ENCODE data around the gene LCA5. TPM values are rescaled to one million over a fixed set of nuclear protein-coding genes. Genes with fewer than 3 reads are reported as not detected.
A peak's percentile ranks its signal among the peaks of the same experiment; 100 is the strongest.

The LCA5 gene
- total RNA-seq, 1 donor = 5.2 TPM

DNA sequence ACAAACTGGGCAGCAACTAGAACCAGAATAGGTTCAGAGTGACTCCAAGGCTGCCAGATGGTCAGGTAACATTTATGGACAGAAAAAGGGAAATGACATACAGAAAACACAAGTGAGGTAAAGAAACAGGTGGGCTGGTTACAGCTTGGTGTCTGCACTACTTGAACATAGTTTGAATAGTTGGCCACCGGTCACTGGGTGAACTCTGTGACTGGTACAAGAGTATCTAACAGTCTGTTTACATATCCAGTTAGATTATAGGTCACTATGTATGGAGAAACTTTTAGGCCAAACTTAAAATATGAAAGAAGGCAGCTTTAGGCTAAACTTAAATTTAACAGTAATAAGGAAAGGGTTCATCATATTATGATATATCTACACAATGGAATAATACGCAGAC is 32.9 kb downstream of the LCA5 start:
- TF ChIP-seq, protein P1, sequence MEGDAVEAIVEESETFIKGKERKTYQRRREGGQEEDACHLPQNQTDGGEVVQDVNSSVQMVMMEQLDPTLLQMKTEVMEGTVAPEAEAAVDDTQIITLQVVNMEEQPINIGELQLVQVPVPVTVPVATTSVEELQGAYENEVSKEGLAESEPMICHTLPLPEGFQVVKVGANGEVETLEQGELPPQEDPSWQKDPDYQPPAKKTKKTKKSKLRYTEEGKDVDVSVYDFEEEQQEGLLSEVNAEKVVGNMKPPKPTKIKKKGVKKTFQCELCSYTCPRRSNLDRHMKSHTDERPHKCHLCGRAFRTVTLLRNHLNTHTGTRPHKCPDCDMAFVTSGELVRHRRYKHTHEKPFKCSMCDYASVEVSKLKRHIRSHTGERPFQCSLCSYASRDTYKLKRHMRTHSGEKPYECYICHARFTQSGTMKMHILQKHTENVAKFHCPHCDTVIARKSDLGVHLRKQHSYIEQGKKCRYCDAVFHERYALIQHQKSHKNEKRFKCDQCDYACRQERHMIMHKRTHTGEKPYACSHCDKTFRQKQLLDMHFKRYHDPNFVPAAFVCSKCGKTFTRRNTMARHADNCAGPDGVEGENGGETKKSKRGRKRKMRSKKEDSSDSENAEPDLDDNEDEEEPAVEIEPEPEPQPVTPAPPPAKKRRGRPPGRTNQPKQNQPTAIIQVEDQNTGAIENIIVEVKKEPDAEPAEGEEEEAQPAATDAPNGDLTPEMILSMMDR (IDR thresholded peaks at IDR 0.05; ENCODE audit: insufficient read depth, low read depth, low read length) = no peak
- no peak overlapping the region for H3K4me3 ChIP-seq (ENCODE audit: low read depth, low read length)
- DNase-seq (ENCODE audit: low read depth) = no peak

DNA sequence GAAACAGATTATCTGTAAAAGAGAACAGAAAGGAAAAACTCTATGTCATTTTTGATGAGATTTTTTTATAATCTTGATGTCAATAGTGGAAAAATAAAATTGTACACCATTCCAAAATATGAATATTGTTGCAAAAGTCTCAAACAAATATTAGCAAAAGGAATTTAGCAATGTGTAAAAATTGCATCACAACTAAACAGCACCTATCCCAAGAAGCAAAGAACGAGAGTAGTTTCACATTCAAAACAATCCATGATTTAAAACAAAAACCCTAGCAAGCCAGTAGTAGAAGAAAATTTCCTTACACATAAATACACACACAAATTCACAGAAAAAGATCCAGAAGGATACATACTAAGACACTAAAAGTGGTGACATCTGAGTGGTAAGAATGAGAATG is 38.4 kb downstream of the LCA5 start:
- TF ChIP-seq, protein P1 (IDR thresholded peaks at IDR 0.05; ENCODE audit: insufficient read depth, low read depth, low read length) = no peak
- peak; percentile 1 for DNase-seq (ENCODE audit: low read depth)
- no peak overlapping the region for H3K4me3 ChIP-seq (ENCODE audit: low read depth, low read length)

DNA sequence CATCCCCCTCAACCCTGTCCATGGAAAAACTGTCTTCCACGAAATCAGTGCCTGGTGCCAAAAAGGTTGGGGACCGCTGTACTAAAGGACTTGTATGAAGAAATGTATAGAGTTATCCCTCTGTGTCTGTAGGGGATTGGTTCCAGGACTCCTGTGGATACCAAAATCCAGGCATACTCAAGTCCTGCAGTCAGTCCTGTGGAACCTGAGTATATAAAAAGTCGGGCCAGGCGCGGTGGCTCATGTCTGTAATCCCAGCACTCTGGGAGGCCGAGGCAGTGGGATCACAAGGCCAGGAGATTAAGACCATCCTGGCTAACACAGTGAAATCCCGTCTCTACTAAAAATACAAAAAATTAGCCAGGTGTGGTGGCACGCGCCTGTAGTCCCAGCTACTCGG is 42.0 kb downstream of the LCA5 start:
- H3K4me3 ChIP-seq (ENCODE audit: low read depth, low read length) = no peak overlapping the region
- TF ChIP-seq, protein P1 (IDR thresholded peaks at IDR 0.05; ENCODE audit: insufficient read depth, low read depth, low read length) = no peak
- DNase-seq (ENCODE audit: low read depth) = no peak

DNA sequence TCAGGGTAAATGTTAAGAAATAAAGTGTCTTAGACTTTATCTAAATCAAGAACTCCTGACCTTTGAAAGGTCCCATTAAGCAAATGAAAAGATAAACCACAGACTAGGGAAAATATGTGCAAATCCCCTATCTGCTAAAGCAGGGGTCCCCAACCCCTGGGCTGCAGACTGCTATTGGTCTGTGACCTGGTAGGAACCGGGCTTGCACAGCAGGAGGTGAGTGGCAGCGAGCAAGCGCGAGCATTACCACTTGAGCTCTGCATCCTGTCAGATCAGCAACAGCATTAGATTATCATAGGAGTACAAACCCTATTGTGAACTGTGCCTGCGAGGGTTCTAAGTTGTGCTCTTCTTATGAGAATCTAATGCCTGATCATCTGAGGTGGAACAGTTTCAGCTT is 42.4 kb downstream of the LCA5 start:
- TF ChIP-seq, protein P1 (IDR thresholded peaks at IDR 0.05; ENCODE audit: insufficient read depth, low read depth, low read length) = no peak
- DNase-seq (ENCODE audit: low read depth) = no peak
- no peak overlapping the region for H3K4me3 ChIP-seq (ENCODE audit: low read depth, low read length)

DNA sequence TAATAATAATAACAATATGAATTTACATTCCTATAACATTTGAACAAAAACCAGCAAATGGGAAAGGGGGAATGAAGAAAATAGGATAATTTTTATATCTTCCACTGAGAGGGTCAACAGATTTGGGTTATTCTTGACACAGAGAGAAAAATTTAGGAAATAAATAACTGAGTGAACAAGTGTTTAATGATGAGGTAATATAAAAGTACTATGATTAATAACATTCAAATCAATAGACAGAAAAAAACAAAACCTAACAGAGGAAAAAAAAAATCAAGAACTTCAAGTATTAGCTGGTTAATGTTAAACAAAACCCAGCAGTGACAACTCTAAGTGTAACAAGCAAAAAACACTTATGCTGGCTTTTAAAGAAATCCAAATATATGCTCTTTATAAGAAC is 66.5 kb downstream of the LCA5 start:
- TF ChIP-seq, protein P1 (IDR thresholded peaks at IDR 0.05; ENCODE audit: insufficient read depth, low read depth, low read length) = no peak
- no peak for DNase-seq (ENCODE audit: low read depth)
- H3K4me3 ChIP-seq (ENCODE audit: low read depth, low read length) = no peak overlapping the region

DNA sequence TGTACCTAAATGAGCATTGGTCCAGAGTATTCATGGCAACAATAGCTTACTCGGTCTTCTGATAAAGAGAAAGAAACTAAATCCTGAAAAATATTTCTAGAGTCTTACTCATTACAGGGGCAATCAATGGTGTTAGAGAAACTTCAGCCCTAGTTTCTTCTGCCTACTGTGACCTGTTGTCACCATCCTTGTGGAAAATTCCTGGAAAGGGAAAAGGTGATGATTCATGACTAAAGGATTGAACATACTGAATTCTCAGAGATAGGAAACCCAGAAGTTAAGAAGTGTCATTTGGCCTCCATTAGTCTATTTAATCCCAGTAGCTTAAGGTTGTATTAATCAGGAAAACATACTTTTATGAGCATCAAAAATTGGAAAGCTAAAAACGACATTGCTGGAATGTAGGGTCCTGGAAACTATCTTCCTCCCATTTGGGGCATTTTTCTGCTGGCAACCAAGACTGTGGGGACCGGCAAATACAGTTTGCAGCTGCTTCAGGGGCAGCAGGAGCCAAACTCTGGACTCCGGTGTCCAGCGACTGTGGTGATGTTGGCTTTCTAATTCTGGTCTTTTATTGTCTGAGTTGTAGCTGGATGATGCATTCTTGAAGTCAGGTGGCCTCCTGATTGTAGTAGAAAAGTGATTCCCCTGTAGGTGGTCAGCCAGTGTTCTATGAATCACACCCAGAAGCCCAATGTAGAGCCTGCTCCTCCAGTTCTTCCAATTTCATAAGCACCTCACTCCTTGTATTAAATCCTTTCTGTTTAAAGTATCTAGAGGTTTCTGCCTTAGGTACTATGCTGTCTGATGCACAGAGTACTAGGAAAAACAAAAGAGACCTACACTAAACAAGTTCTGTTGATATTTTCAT is 67.6 kb downstream of the LCA5 start:
- TF ChIP-seq, protein P1 (IDR thresholded peaks at IDR 0.05; ENCODE audit: insufficient read depth, low read depth, low read length) = no peak
- no peak for DNase-seq (ENCODE audit: low read depth)
- H3K4me3 ChIP-seq (ENCODE audit: low read depth, low read length) = no peak overlapping the region

Measured in fibroblast of villous mesenchyme (primary cell).